HG03139 (cell line): Measurements from ENCODE around the gene ALDH4A1.
"Not testable (repeated sequence)": the region's sequence is repeated elsewhere in the genome, so short reads cannot be mapped to it uniquely, and the experiment has no call there.

ENCODE experiments used
- ATAC-seq: cut with Tn5 transposase; IDR thresholded peaks from one replicate; pipeline ENCODE4 v1.9.1; 2021; ENCODE audit not compliant: unreplicated experiment

ALDH4A1 gene

GRCh38 chr1:18901147-18901951, 1.0 kb downstream of the ALDH4A1 start:
- ATAC-seq = no peak

GRCh38 chr1:18900303-18900841, 2.0 kb downstream of the ALDH4A1 start:
- no peak for ATAC-seq

- ATAC-seq = no peak
These were observed 2.8 kb downstream of the ALDH4A1 start for GRCh38 chr1:18899363-18900049.

- no peak for ATAC-seq
These were observed 3.8 kb downstream of the ALDH4A1 start for GRCh38 chr1:18898567-18898966.

- ATAC-seq = no peak
These were observed 7.0 kb downstream of the ALDH4A1 start for GRCh38 chr1:18895317-18895716.

- ATAC-seq = no peak
These were observed 9.2 kb downstream of the ALDH4A1 start for GRCh38 chr1:18893120-18893519.

GRCh38 chr1:18891858-18892257, 10.5 kb downstream of the ALDH4A1 start:
- not testable (repeated sequence) for ATAC-seq

GRCh38 chr1:18891426-18891780, 11.0 kb downstream of the ALDH4A1 start:
- no peak for ATAC-seq

- ATAC-seq = no peak
These were observed 11.5 kb downstream of the ALDH4A1 start for GRCh38 chr1:18890706-18891425.

- no peak for ATAC-seq
These were observed 16.4 kb downstream of the ALDH4A1 start for GRCh38 chr1:18886003-18886335.

- ATAC-seq = no peak
These were observed 16.9 kb downstream of the ALDH4A1 start for GRCh38 chr1:18885311-18886002.

- no peak for ATAC-seq
These were observed 17.6 kb downstream of the ALDH4A1 start for GRCh38 chr1:18884727-18885126.

GRCh38 chr1:18884419-18884717, 18.0 kb downstream of the ALDH4A1 start:
- ATAC-seq = no peak

GRCh38 chr1:18883636-18884418, 18.5 kb downstream of the ALDH4A1 start:
- ATAC-seq = no peak

- ATAC-seq = no peak
These were observed 19.3 kb downstream of the ALDH4A1 start for GRCh38 chr1:18883079-18883478.

- no peak for ATAC-seq
These were observed 19.9 kb downstream of the ALDH4A1 start for GRCh38 chr1:18882486-18882885.

GRCh38 chr1:18881642-18882431, 20.5 kb downstream of the ALDH4A1 start:
- ATAC-seq = no peak

- ATAC-seq = no peak
These were observed 21.2 kb downstream of the ALDH4A1 start for GRCh38 chr1:18881164-18881563.

- no peak for ATAC-seq
These were observed 21.8 kb downstream of the ALDH4A1 start for GRCh38 chr1:18880585-18880984.
